ENCODE data around the gene NDUFA6. TPM values are rescaled to one million over a fixed set of nuclear protein-coding genes. Genes with fewer than 3 reads are reported as not detected.
"Not testable (repeated sequence)": the region's sequence is repeated elsewhere in the genome, so short reads cannot be mapped to it uniquely, and the experiment has no call there.

NDUFA6 gene
- 46.2 TPM for total RNA-seq
- long read RNA-seq, transcript NDUFA6-202 (3 exons, 1,256 nt) = major isoform, 67 of 71 reads
- long read RNA-seq, partial matches to known transcripts = 0 of 71 reads
- long read RNA-seq, other reads (novel, unspliced or antisense) = 4 of 71 reads

DNA sequence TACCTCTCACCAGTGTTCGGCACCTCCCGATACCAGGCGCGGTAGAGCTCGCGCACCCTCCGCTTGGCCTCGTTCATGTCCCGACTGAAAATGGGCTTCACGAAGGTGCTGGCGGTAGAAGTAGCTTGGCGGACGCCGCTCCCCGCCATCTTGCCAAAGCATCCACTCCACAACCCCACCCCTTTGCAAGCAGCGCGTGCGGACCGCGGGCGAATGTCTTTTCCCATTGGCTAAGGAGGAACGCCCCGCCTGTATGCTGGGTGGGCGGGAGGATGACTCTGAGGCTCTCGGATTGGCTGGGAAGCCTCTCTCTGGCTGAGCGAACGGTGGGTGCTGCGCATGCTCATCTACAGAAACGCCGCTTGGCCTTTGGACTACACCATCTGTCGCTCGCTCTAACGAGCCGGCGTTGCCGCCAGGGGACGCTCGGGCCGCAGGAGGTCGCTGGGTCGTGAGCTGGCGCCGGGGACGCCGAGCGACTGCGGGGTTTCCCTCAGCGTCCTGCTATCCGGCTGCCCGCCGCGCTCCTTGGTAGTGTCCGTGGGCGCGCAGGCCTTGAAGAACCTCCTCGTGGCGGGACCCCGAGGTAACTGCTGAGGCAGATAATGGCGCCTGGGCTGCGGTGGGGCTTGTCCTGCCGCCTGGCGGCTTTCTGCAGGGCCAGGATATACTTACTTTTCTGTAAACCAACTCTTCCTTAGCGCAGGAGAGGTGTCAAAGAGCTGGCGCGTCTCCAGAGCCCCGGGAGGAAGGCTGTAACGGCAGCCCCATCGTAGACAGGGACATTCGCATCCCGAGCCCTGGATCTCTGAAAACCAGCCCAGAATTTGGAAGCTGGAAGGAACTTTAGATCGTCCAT lies at the start of gene NDUFA6:
TSS of gene NDUFA6 (minus strand) at position 177 of the 859 bp plus-strand sequence. CDS start at position 149, 28 bp downstream.
- H3K36me3 ChIP-seq = peaks cover 17% of the 10 kb centered on the region
- peak within 1 kb of the TSS; percentile 97 for H3K27ac ChIP-seq
- intact Hi-C loops (cut with DNase I) = no loop called here
- ATAC-seq = peak; percentile 99
- DNase-seq = peak; percentile 99
- TF ChIP-seq, protein P1, sequence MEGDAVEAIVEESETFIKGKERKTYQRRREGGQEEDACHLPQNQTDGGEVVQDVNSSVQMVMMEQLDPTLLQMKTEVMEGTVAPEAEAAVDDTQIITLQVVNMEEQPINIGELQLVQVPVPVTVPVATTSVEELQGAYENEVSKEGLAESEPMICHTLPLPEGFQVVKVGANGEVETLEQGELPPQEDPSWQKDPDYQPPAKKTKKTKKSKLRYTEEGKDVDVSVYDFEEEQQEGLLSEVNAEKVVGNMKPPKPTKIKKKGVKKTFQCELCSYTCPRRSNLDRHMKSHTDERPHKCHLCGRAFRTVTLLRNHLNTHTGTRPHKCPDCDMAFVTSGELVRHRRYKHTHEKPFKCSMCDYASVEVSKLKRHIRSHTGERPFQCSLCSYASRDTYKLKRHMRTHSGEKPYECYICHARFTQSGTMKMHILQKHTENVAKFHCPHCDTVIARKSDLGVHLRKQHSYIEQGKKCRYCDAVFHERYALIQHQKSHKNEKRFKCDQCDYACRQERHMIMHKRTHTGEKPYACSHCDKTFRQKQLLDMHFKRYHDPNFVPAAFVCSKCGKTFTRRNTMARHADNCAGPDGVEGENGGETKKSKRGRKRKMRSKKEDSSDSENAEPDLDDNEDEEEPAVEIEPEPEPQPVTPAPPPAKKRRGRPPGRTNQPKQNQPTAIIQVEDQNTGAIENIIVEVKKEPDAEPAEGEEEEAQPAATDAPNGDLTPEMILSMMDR (IDR thresholded peaks at IDR 0.05) = peak; percentile 95
- peak within 1 kb of the TSS; percentile 94 for H3K4me3 ChIP-seq
- H3K4me1 ChIP-seq = peaks cover 16% of the 10 kb centered on the region
- H3K9me3 ChIP-seq = no peaks in the 10 kb centered on the region
- no peaks in the 10 kb centered on the region for H3K27me3 ChIP-seq

DNA sequence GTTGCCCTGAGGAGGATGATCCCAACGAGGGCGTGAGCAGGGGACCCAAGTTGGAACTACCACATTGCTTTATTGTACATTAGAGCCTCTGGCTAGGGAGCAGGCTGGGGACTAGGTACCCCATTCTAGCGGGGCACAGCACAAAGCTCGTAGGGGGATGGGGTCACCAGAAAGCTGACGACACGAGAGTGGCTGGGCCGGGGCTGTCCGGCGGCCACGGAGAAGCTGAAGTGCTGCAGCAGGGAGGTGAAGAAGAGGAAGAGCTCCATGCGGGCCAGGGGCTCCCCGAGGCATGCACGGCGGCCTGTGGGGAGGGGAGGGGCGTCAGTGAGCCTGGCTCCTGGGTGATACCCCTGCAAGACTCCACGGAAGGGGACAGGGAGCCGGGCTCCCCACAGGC lies 49.6 kb upstream of the NDUFA6 start:
- H3K4me3 ChIP-seq; H3K9me3 ChIP-seq; H3K27me3 ChIP-seq; DNase-seq; H3K27ac ChIP-seq; ATAC-seq; H3K36me3 ChIP-seq; H3K4me1 ChIP-seq; intact Hi-C loops (cut with DNase I): not testable (repeated sequence)

DNA sequence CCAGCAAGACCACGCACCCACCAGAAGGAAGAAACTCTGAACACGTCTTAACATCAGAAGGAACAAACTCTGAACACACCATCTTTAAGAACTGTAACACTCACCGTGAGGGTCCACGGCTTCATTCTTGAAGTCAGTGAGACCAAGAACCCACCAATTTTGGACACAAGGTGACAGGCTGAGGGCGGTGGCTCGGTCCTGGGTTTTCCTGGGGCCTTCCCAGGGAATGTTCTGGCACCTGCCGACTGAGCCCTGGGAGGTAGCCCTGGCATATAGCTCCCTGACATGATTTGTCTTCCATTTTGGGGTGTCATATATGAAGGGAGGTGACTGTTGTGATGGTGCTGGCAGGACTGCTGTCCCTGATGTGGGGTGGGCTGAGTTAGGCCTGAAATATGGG lies 48.9 kb upstream of the NDUFA6 start:
- H3K27ac ChIP-seq; H3K36me3 ChIP-seq; ATAC-seq; intact Hi-C loops (cut with DNase I); H3K9me3 ChIP-seq; H3K27me3 ChIP-seq; H3K4me1 ChIP-seq; H3K4me3 ChIP-seq: not testable (repeated sequence)
- DNase-seq = peak; percentile 34

DNA sequence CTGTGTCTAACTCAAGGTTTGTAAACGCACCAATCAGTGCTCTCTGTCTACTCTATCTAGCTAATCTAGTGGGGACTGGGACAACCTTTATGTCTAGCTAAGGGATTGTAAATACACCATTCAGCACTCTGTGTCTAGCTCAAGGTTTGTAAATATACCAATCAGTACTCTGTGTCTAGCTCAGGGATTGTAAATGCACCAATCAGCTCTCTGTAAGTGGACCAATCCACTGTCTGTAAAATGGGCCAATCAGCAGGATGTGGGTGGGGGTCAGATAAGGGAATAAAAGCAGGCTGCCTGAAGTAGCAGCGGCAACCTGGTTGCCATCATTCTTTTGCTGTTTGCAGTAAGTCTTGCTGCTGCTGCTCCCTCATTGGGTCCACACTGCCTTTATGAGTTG lies 48.4 kb upstream of the NDUFA6 start:
- H3K27me3 ChIP-seq = no peaks in the 10 kb centered on the region
- H3K4me1 ChIP-seq = no peaks in the 10 kb centered on the region
- no peaks in the 10 kb centered on the region for H3K36me3 ChIP-seq
- no peaks in the 10 kb centered on the region for H3K9me3 ChIP-seq
- no peak overlapping the region for H3K27ac ChIP-seq
- ATAC-seq = no peak
- intact Hi-C loops (cut with DNase I) = no loop called here
- H3K4me3 ChIP-seq = no peak overlapping the region
- no peak for DNase-seq
- TF ChIP-seq, protein P1 (IDR thresholded peaks at IDR 0.05) = no peak

DNA sequence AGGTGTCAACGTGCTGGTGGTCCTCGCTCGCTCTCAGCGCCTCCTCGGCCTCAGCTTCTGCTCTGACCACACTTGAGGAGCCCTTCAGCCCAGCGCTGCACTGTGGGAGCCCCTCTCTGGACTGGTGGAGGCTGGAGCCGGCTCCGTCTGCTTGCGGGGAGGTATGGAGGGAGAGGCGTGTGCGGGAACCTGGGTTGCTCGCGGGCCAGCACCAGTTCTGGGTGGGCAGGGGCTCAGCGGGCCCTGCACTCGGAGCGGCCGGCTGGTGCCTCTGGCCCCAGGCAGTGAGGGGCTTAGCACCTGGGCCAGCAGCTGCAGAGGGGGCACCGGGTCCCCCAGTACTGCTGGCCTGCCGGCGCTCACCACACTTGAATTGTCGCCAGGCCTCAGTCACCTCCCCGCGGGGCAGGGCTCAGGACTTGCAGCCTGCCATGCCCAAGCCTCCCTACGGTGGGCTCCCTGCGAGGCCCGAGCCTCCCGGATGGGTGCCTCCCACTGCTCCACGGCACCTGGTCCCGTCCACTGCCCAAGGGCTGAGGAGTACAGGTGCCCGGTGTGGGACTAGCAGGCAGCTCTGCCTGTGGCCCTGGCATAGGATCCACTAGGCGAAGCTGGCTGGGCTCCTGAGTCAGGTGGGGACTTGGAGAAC lies 47.7 kb upstream of the NDUFA6 start:
- Histone ChIP-seq H3K36me3 (no peaks in the 10 kb centered on the region), H3K27ac (no peak overlapping the region), H3K4me1 (no peaks in the 10 kb centered on the region), H3K27me3 (no peaks in the 10 kb centered on the region), H3K9me3 (no peaks in the 10 kb centered on the region), H3K4me3 (no peak overlapping the region)
- no peak for ATAC-seq
- intact Hi-C loops (cut with DNase I) = no loop called here
- peak; percentile 52 for DNase-seq
- TF ChIP-seq, protein P1 (IDR thresholded peaks at IDR 0.05) = no peak

DNA sequence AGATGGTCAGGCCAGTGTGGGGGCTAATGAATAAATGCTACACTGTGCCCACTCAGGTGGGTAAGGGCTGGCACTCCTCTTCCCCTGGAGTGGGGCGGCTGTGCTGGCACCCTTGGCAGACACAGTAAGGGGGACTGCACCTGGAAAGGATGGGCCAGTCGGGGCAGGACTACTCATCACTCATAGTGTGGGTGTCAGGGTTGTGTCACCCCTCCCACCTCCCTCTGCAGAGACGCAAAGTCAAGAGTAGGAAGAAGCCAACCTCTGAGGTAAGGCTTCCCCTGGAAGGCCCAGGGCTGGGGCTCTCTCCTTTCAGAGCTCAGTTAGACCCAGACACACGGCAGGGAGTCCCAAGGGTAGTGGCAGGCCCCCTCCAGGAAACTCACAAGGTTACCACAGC lies 45.1 kb upstream of the NDUFA6 start:
- H3K4me3 ChIP-seq; H3K36me3 ChIP-seq; H3K9me3 ChIP-seq; H3K4me1 ChIP-seq; DNase-seq; H3K27ac ChIP-seq; intact Hi-C loops (cut with DNase I); H3K27me3 ChIP-seq; ATAC-seq: not testable (repeated sequence)
